GM19467 (cell line): Measurements from ENCODE around the gene NT5C1B.

ENCODE experiments used
- ATAC-seq: cut with Tn5 transposase; IDR thresholded peaks from one replicate; pipeline ENCODE4 v1.9.1; 2021; ENCODE audit warnings: mild to moderate bottlenecking, moderate library complexity; ENCODE audit not compliant: unreplicated experiment

NT5C1B gene

GRCh38 chr2:18518116-18519111, 71.0 kb downstream of the NT5C1B start:
- no peak for ATAC-seq

DNA sequence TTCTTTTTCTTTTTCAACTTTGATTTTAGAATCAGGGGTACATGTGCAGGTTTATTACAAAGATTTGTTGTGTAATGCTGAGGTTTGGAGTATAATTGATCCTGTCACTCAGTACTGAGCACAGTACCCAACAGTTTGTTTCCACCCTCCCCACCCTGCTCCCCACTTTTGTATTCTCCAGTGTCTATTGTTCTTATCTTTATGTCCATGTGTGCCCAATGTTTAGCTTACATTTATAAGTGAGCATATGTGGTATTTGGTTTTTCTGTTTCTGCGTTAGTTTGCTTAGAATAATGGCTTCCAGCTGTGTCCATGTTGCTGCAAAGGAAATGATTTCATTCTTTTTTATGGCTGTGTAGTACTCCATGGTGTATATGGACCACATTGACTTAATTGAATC, 72.0 kb downstream of the NT5C1B start:
- ATAC-seq = no peak

DNA sequence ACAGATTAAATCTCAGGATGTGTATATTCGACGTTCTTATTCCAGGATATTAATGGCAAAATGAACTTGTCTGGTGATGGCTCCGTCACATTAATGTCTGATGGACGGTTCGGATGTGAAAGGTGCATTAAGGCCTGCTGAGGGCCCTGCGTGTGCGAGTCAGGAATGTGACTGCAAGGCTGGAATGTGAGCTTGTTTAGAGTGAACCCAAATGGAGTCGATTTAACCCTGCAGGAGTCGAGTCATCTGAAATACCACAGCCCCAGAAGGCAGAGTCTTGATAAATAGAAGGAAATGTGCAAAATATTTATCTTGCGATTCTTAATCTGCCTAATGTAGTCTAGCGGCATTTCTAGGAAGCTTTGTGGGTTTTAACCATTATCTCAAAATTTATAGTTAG, 73.3 kb downstream of the NT5C1B start:
- no peak for ATAC-seq

- ATAC-seq = no peak
These were observed 74.6 kb downstream of the NT5C1B start for GRCh38 chr2:18514526-18515461.
